Testis (tissue), 3 donors: ENCODE data around the gene ERBB4. TPM values are rescaled to one million over a fixed set of nuclear protein-coding genes. Genes with fewer than 3 reads are reported as not detected.

Source experiments
- DNase-seq: peaks from one replicate; pipeline ENCODE4 v3.0.0-alpha.2; 2019
- H3K27ac ChIP-seq, 2 donors: fragments of 200-600 bp; sonication (generic); one replicate each; pipeline ENCODE4 v1.5.1; 2019
- H3K27me3 ChIP-seq: fragments of 200-600 bp; sonication (generic); one replicate; pipeline ENCODE4 v1.5.1; 2019
- H3K36me3 ChIP-seq: fragments of 200-600 bp; sonication (generic); one replicate; pipeline ENCODE4 v1.5.1; 2017; ENCODE audit warnings: low read depth; ENCODE audit errors: missing control alignments
- H3K4me1 ChIP-seq: fragments of 200-600 bp; sonication (generic); one replicate; pipeline ENCODE4 v1.5.1; 2019
- H3K4me3 ChIP-seq, 2 donors: fragments of 200-600 bp; sonication (generic); one replicate each; pipeline ENCODE4 v1.5.1; 2017 to 2019
- H3K9me3 ChIP-seq: fragments of 200-600 bp; sonication (generic); one replicate; pipeline ENCODE4 v1.5.1; 2017
- CTCF ChIP-seq, 3 experiments: fragments of 450-650 bp in 2 of 3; fragments of 200-600 bp in 1 of 3; sonication (generic) in 1 of 3; IDR thresholded peaks; one replicate each; pipeline ENCODE4 v1.5.1; 2016 to 2019; ENCODE audit warnings: antibody characterized with exemption in 3 of 3, mild to moderate bottlenecking in 2 of 3, moderate library complexity in 1 of 3
- POLR2A ChIP-seq: fragments of 450-650 bp; IDR thresholded peaks from one replicate; pipeline ENCODE4 v1.6.1; 2017; ENCODE audit warnings: antibody characterized with exemption, mild to moderate bottlenecking, moderate library complexity
- WGBS, 2 donors: methylation state at CpG; one replicate each; pipeline ENCODE4 v1.1.5; 2018; 5-methylcytosine and 5-hydroxymethylcytosine counted together
- intact Hi-C: fragments of 100-400 bp; cut with DNase I; formaldehyde crosslinking; loops from one replicate; pipeline ENCODE4 v1.15.1; 2023; ENCODE audit warnings: low total_unique reads
- polyA plus RNA-seq: library from polyadenylated mRNA; stranded (reverse); fragments of 350-450 nt; fragmentation: Illumina TruSeq; extraction: RNeasy Lipid Tissue Mini Kit (QIAGEN cat#74804); gene quantifications from one replicate; pipeline ENCODE4 v1.2.3, GENCODE V29; 2014; ENCODE audit warnings: low read depth, low replicate concordance; ENCODE audit not compliant: insufficient read depth
- total RNA-seq, 2 donors: library from RNA; depleted of rRNA; stranded (reverse); fragments of >200 nt; gene quantifications; one replicate each; pipeline ENCODE4 v1.2.3, GENCODE V29; 2016

Gene ERBB4
- total and polyA plus RNA-seq, 3 donors from 2014 or later, result 6.1 to 62.7 (median 47.7) TPM

GRCh38 chr2:212314680-212315079 is 223.9 kb downstream of the ERBB4 start:
- Histone ChIP-seq H3K27me3 (no peaks in the 10 kb centered on the region), H3K36me3 (no peaks in the 10 kb centered on the region), H3K9me3 (no peaks in the 10 kb centered on the region), H3K27ac (no peak overlapping the region), H3K4me1 (no peaks in the 10 kb centered on the region), H3K4me3 (no peak overlapping the region)
- DNase-seq, result no peak
- TF ChIP-seq CTCF (IDR thresholded peaks at IDR 0.05), result no peak
- TF ChIP-seq POLR2A, result no peak
- intact Hi-C loops, result no loop called here

- Histone ChIP-seq H3K27ac (no peak overlapping the region), H3K4me3 (no peak overlapping the region), H3K9me3 (no peaks in the 10 kb centered on the region), H3K4me1 (no peaks in the 10 kb centered on the region), H3K27me3 (no peaks in the 10 kb centered on the region), H3K36me3 (no peaks in the 10 kb centered on the region)
- DNase-seq, result no peak
- intact Hi-C loops, result no loop called here
- WGBS, 2 donors, result 91% methylated on average over 3 of the region's 3 CpGs
- TF ChIP-seq POLR2A, result no peak
- TF ChIP-seq CTCF (IDR thresholded peaks at IDR 0.05), result no peak
Observed at GRCh38 chr2:212311807-212312404, 226.7 kb downstream of the ERBB4 start.

- no peaks in the 10 kb centered on the region for H3K27me3 ChIP-seq
- WGBS, 2 donors, result 74 to 96% methylated on average over 2 of the region's 2 CpGs
- no peak for TF ChIP-seq CTCF (IDR thresholded peaks at IDR 0.05)
- TF ChIP-seq POLR2A, result no peak
- H3K4me1 ChIP-seq, result no peaks in the 10 kb centered on the region
- intact Hi-C loops, result no loop called here
- no peak overlapping the region for H3K27ac ChIP-seq
- no peaks in the 10 kb centered on the region for H3K36me3 ChIP-seq
- no peaks in the 10 kb centered on the region for H3K9me3 ChIP-seq
- no peak overlapping the region for H3K4me3 ChIP-seq
- no peak for DNase-seq
Observed at GRCh38 chr2:212299943-212300342, 238.7 kb downstream of the ERBB4 start.

GRCh38 chr2:212299333-212299732 is 239.3 kb downstream of the ERBB4 start:
- Histone ChIP-seq H3K4me1 (no peaks in the 10 kb centered on the region), H3K36me3 (no peaks in the 10 kb centered on the region), H3K9me3 (no peaks in the 10 kb centered on the region), H3K4me3 (no peak overlapping the region), H3K27ac (no peak overlapping the region), H3K27me3 (no peaks in the 10 kb centered on the region)
- DNase-seq, result no peak
- TF ChIP-seq POLR2A (no peak), CTCF (IDR thresholded peaks at IDR 0.05) (no peak)
- 45 to 64% methylated on average over 3 of the region's 3 CpGs for WGBS, 2 donors
- intact Hi-C loops, result no loop called here

GRCh38 chr2:212295571-212295970 is 243.0 kb downstream of the ERBB4 start:
- H3K4me1 ChIP-seq, result no peaks in the 10 kb centered on the region
- H3K27ac ChIP-seq, result no peak overlapping the region
- 76 to 77% methylated on average over 3 of the region's 3 CpGs for WGBS, 2 donors
- no peak overlapping the region for H3K4me3 ChIP-seq
- no peak for DNase-seq
- no peaks in the 10 kb centered on the region for H3K9me3 ChIP-seq
- no peaks in the 10 kb centered on the region for H3K36me3 ChIP-seq
- intact Hi-C loops, result no loop called here
- no peaks in the 10 kb centered on the region for H3K27me3 ChIP-seq
- TF ChIP-seq POLR2A (no peak), CTCF (IDR thresholded peaks at IDR 0.05) (no peak)
